IMR-90 (cell line): ENCODE data around the gene CYYR1. TPM values are rescaled to one million over a fixed set of nuclear protein-coding genes. Genes with fewer than 3 reads are reported as not detected.

Experiments used
- ATAC-seq: fragments of 200-7000 bp; cut with Tn5 transposase; 2 replicates; pipeline ENCODE4 v1.9.1; 2020; ENCODE audit warnings: low read depth, mild to moderate bottlenecking, moderate library complexity
- BruUV-seq: library from RNA; stranded (reverse); fragments of 400-500 nt; replicated peaks from 2 replicates; lab custom pipeline; 2021; lab: Mats Ljungman, UMichigan
- CTCF ChIA-PET: fragments of 300-600 bp; formaldehyde crosslinking; extraction: SDS; loops from one replicate; lab custom pipeline; 2021; ENCODE audit warnings: antibody characterized with exemption; lab: Yijun Ruan, JAX
- POLR2A ChIA-PET: fragments of 300-600 bp; sonication (Branson Sonifier 250); formaldehyde crosslinking; loops from one replicate; lab custom pipeline; 2022; ENCODE audit warnings: antibody characterized with exemption; ENCODE audit not compliant: unreplicated experiment; lab: Charles Lee
- DNase-seq: peaks from one replicate; pipeline ENCODE4 v3.0.0; 2013
- H2AFZ ChIP-seq: replicated peaks from 2 replicates; pipeline ENCODE3; 2013; ENCODE audit warnings: low read length, mild to moderate bottlenecking; ENCODE audit not compliant: poor library complexity
- H2AK5ac ChIP-seq: 2 replicates; pipeline ENCODE4 v1.6.1; 2013; ENCODE audit warnings: low read depth, low read length, inconsistent platforms
- H2AK9ac ChIP-seq: replicated peaks from 2 replicates; pipeline ENCODE3; 2013; ENCODE audit warnings: mild to moderate bottlenecking, low read depth, low read length, moderate library complexity; ENCODE audit not compliant: poor library complexity
- H2BK120ac ChIP-seq: 2 replicates; pipeline ENCODE4 v1.6.1; 2013; ENCODE audit warnings: low read depth, low read length, inconsistent platforms
- H2BK15ac ChIP-seq: 3 replicates; pipeline ENCODE4 v1.6.1; 2013; ENCODE audit warnings: low read depth, low read length, inconsistent platforms
- H2BK20ac ChIP-seq: 2 replicates; pipeline ENCODE4 v1.6.1; 2013; ENCODE audit warnings: low read depth, mild to moderate bottlenecking, inconsistent platforms, low read length, moderate library complexity
- H2BK5ac ChIP-seq: 2 replicates; pipeline ENCODE4 v1.6.1; 2013; ENCODE audit warnings: mild to moderate bottlenecking, low read depth, low read length, inconsistent platforms; ENCODE audit not compliant: poor library complexity, severe bottlenecking
- H3K14ac ChIP-seq: replicated peaks from 2 replicates; pipeline ENCODE4 v1.6.1; 2013; ENCODE audit warnings: low read depth, low read length, inconsistent platforms
- H3K18ac ChIP-seq: 2 replicates; pipeline ENCODE4 v1.6.1; 2013; ENCODE audit warnings: low read depth, low read length, control low read depth
- H3K23ac ChIP-seq: 2 replicates; pipeline ENCODE4 v1.6.1; 2013; ENCODE audit warnings: low read depth, low read length, inconsistent platforms
- H3K27ac ChIP-seq: 2 replicates; pipeline ENCODE4 v1.5.1; 2013; ENCODE audit warnings: mild to moderate bottlenecking, control low read depth, low read length; ENCODE audit not compliant: insufficient read depth
- H3K27me3 ChIP-seq: 2 replicates; pipeline ENCODE4 v1.6.1; 2013; ENCODE audit warnings: low read length; ENCODE audit not compliant: control insufficient read depth, insufficient read depth
- H3K36me3 ChIP-seq: 2 replicates; pipeline ENCODE4 v1.6.1; 2013; ENCODE audit warnings: low read length, mixed read lengths; ENCODE audit not compliant: control insufficient read depth, insufficient read depth
- H3K4ac ChIP-seq: 2 replicates; pipeline ENCODE4 v1.6.1; 2013; ENCODE audit warnings: low read depth, low read length, inconsistent platforms
- H3K4me1 ChIP-seq: 2 replicates; pipeline ENCODE4 v1.6.1; 2013; ENCODE audit warnings: low read length, mixed read lengths; ENCODE audit not compliant: control insufficient read depth, insufficient read depth
- H3K4me2 ChIP-seq: 2 replicates; pipeline ENCODE4 v1.6.1; 2013; ENCODE audit warnings: low read depth, mild to moderate bottlenecking, control low read depth, low read length, moderate library complexity
- H3K4me3 ChIP-seq: 2 replicates; pipeline ENCODE4 v1.5.1; 2013; ENCODE audit warnings: low read depth, mild to moderate bottlenecking, control low read depth, low read length, moderate library complexity; ENCODE audit not compliant: insufficient read depth
- H3K56ac ChIP-seq: 2 replicates; pipeline ENCODE4 v1.6.1; 2013; ENCODE audit warnings: low read length, inconsistent platforms; ENCODE audit not compliant: insufficient read depth; ENCODE audit errors: extremely low read depth
- H3K79me1 ChIP-seq, 2 experiments: 2 replicates each; pipeline ENCODE4 v1.6.1; 2013; ENCODE audit warnings: low read length in 2 of 2, inconsistent platforms in 1 of 2, low read depth in 1 of 2
- H3K9ac ChIP-seq: 2 replicates; pipeline ENCODE4 v1.6.1; 2013; ENCODE audit warnings: low read depth, low read length, control low read depth
- H3K9me1 ChIP-seq: 2 replicates; pipeline ENCODE4 v1.6.1; 2013; ENCODE audit warnings: low read length, inconsistent platforms; ENCODE audit not compliant: insufficient read depth
- H3K9me3 ChIP-seq: 2 replicates; pipeline ENCODE4 v1.6.1; 2013; ENCODE audit warnings: low read length; ENCODE audit not compliant: control insufficient read depth, insufficient read depth
- H4K20me1 ChIP-seq: 2 replicates; pipeline ENCODE4 v1.6.1; 2013; ENCODE audit warnings: low read length, inconsistent platforms; ENCODE audit not compliant: insufficient read depth
- H4K5ac ChIP-seq: 2 replicates; pipeline ENCODE4 v1.6.1; 2013; ENCODE audit warnings: mild to moderate bottlenecking, low read depth, low read length, control low read depth
- H4K8ac ChIP-seq, 2 experiments: 2 replicates each; pipeline ENCODE4 v1.6.1; 2013; ENCODE audit warnings: low read depth in 2 of 2, low read length in 2 of 2, control low read depth in 1 of 2, inconsistent platforms in 1 of 2
- H4K91ac ChIP-seq: 2 replicates; pipeline ENCODE4 v1.6.1; 2013; ENCODE audit warnings: low read depth, low read length, inconsistent platforms; ENCODE audit not compliant: insufficient read depth
- ELK1 ChIP-seq: fragments of 150-350 bp; IDR thresholded peaks from 2 replicates; pipeline ENCODE4 v1.6.1; 2016; ENCODE audit warnings: low read depth, mild to moderate bottlenecking, low read length, moderate library complexity, borderline replicate concordance
- RCOR1 ChIP-seq: IDR thresholded peaks from 2 replicates; pipeline ENCODE4 v1.6.1; 2012; ENCODE audit warnings: mild to moderate bottlenecking, low read length, improper control_type of control experiment; ENCODE audit not compliant: insufficient replicate concordance
- WGBS, 2 experiments: methylation state at CpG; one replicate each; pipeline versions ENCODE4 v1.1.5 to v1.1.7; 2013; ENCODE audit warnings: missing lambda C conversion rate in 2 of 2; ENCODE audit not compliant: insufficient read length in 1 of 2; ENCODE audit errors: extremely low coverage in 2 of 2; 5-methylcytosine and 5-hydroxymethylcytosine counted together
- dilution Hi-C: fragments of 300-500 bp; cut with HindIII; formaldehyde crosslinking; loops from one replicate; pipeline ENCODE4 v1.14.3; 2018; ENCODE audit warnings: low sequenced_read_pairs; ENCODE audit not compliant: unreplicated experiment
- in situ Hi-C: fragments of 300-500 bp; cut with MboI; formaldehyde crosslinking; loops from 3 replicates; pipeline ENCODE4 v1.14.3; 2019; ENCODE audit warnings: low sequenced_read_pairs, inconsistent platforms, mixed read lengths
- intact Hi-C: fragments of 100-400 bp; cut with micrococcal nuclease; formaldehyde crosslinking; loops from 2 replicates; pipeline ENCODE4 v1.10.0; 2022
- polyA plus RNA-seq, 3 experiments: library from polyadenylated mRNA; depleted of rRNA; stranded (reverse); fragments of >200 nt; gene quantifications; 2 replicates each; pipeline ENCODE4 v1.2.3, GENCODE V29; 2012; ENCODE audit warnings: low replicate concordance in 1 of 3
- total RNA-seq: library from RNA; depleted of rRNA; stranded (reverse); fragments of >200 nt; gene quantifications from 2 replicates; pipeline ENCODE4 v1.2.3, GENCODE V29; 2012
- TF ChIP-seq, protein P1 (sequence below): fragments of 150-350 bp; IDR thresholded peaks from 2 replicates; pipeline ENCODE4 v1.6.1; 2017; ENCODE audit warnings: mild to moderate bottlenecking, antibody characterized with exemption, low read length, low read depth
- TF ChIP-seq, protein P2 (sequence below): conservative IDR thresholded peaks from 2 replicates; pipeline ENCODE4 v1.5.1; 2012; ENCODE audit warnings: mild to moderate bottlenecking, low read depth, low read length, improper control_type of control experiment

Gene CYYR1
- total and polyA plus RNA-seq, 2 of the 4 experiments (the other 2 are of a cell fraction): not detected

- BruUV-seq: no TSS peak
- no peak overlapping the region for H2AK5ac ChIP-seq
- H3K4me2 ChIP-seq: no peak overlapping the region
- DNase-seq: no peak
- no peak overlapping the region for H3K27ac ChIP-seq
- no peak for ATAC-seq
- no peak overlapping the region for H3K18ac ChIP-seq
- no peak overlapping the region for H2AFZ ChIP-seq
- no peak overlapping the region for H3K9ac ChIP-seq
- H2BK5ac ChIP-seq: no peak overlapping the region
- no peak overlapping the region for H4K5ac ChIP-seq
- dilution Hi-C loops (no loop called here), in situ Hi-C loops (no loop called here), intact Hi-C loops (no loop called here)
- no peaks in the 10 kb centered on the region for H3K36me3 ChIP-seq
- no peak overlapping the region for H2BK15ac ChIP-seq
- no peak overlapping the region for H2BK120ac ChIP-seq
- POLR2A ChIA-PET: no interaction called here
- no peak overlapping the region for H3K14ac ChIP-seq
- no peaks in the 10 kb centered on the region for H3K27me3 ChIP-seq
- no peaks in the 10 kb centered on the region for H3K4me1 ChIP-seq
- no peak overlapping the region for H4K91ac ChIP-seq
- no peaks in the 10 kb centered on the region for H3K79me1 ChIP-seq
- no peak overlapping the region for H4K8ac ChIP-seq
- H4K20me1 ChIP-seq: no peaks in the 10 kb centered on the region
- H3K9me1 ChIP-seq: no peaks in the 10 kb centered on the region
- no peak overlapping the region for H3K23ac ChIP-seq
- no peak overlapping the region for H3K4ac ChIP-seq
- TF ChIP-seq, protein P1, sequence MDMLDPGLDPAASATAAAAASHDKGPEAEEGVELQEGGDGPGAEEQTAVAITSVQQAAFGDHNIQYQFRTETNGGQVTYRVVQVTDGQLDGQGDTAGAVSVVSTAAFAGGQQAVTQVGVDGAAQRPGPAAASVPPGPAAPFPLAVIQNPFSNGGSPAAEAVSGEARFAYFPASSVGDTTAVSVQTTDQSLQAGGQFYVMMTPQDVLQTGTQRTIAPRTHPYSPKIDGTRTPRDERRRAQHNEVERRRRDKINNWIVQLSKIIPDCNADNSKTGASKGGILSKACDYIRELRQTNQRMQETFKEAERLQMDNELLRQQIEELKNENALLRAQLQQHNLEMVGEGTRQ: no peak
- TF ChIP-seq RCOR1: no peak
- no peak for TF ChIP-seq ELK1
- TF ChIP-seq, protein P2, sequence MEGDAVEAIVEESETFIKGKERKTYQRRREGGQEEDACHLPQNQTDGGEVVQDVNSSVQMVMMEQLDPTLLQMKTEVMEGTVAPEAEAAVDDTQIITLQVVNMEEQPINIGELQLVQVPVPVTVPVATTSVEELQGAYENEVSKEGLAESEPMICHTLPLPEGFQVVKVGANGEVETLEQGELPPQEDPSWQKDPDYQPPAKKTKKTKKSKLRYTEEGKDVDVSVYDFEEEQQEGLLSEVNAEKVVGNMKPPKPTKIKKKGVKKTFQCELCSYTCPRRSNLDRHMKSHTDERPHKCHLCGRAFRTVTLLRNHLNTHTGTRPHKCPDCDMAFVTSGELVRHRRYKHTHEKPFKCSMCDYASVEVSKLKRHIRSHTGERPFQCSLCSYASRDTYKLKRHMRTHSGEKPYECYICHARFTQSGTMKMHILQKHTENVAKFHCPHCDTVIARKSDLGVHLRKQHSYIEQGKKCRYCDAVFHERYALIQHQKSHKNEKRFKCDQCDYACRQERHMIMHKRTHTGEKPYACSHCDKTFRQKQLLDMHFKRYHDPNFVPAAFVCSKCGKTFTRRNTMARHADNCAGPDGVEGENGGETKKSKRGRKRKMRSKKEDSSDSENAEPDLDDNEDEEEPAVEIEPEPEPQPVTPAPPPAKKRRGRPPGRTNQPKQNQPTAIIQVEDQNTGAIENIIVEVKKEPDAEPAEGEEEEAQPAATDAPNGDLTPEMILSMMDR: no peak
- no peak overlapping the region for H3K56ac ChIP-seq
- H3K9me3 ChIP-seq: no peaks in the 10 kb centered on the region
- no CpG with 5 or more reads among the region's 2 CpGs for WGBS, 2 experiments
- H3K4me3 ChIP-seq: no peak overlapping the region
- no peak overlapping the region for H2BK20ac ChIP-seq
- H2AK9ac ChIP-seq: no peak overlapping the region
- CTCF ChIA-PET: no interaction called here
Observed at GRCh38 chr21:26539566-26539965, 33.5 kb downstream of the CYYR1 start.
